PC-9 (cell line): ENCODE data around the gene OSCP1. TPM values are rescaled to one million over a fixed set of nuclear protein-coding genes. Genes with fewer than 3 reads are reported as not detected.

ENCODE experiments used
- BruUV-seq: library from RNA; stranded (reverse); fragments of 400-500 nt; replicated peaks from 2 replicates; lab custom pipeline; 2021; lab: Mats Ljungman, UMichigan
- CTCF ChIA-PET: fragments of 300-600 bp; sonication (Branson Sonifier 250); formaldehyde crosslinking; loops from one replicate; lab custom pipeline; 2022; ENCODE audit warnings: antibody characterized with exemption; lab: Charles Lee
- POLR2A ChIA-PET: fragments of 300-600 bp; sonication (Branson Sonifier 250); formaldehyde crosslinking; loops from one replicate; lab custom pipeline; 2022; ENCODE audit warnings: antibody characterized with exemption; ENCODE audit not compliant: unreplicated experiment; lab: Charles Lee
- DNase-seq, 2 experiments: peaks; one replicate each; pipeline versions ENCODE4 v3.0.0 to v3.0.0-alpha.2; 2015 to 2022; ENCODE audit warnings: mixed read lengths in 1 of 2
- H2AFZ ChIP-seq: fragments of 200-600 bp; sonication (generic); 2 replicates; pipeline ENCODE4 v1.8.1; 2017; ENCODE audit warnings: antibody characterized with exemption
- H3F3A ChIP-seq: fragments of 200-600 bp; sonication (generic); 2 replicates; pipeline ENCODE4 v1.8.1; 2017; ENCODE audit warnings: antibody characterized with exemption, mild to moderate bottlenecking, low read depth; ENCODE audit not compliant: insufficient read depth
- H3K27ac ChIP-seq: fragments of 200-600 bp; sonication (generic); 2 replicates; pipeline ENCODE4 v1.6.1; 2016; ENCODE audit warnings: mixed run types
- H3K27me3 ChIP-seq: fragments of 200-600 bp; sonication (generic); 2 replicates; pipeline ENCODE4 v1.6.1; 2016; ENCODE audit warnings: low read depth, mixed run types; ENCODE audit not compliant: insufficient read depth
- H3K36me3 ChIP-seq: fragments of 200-600 bp; sonication (generic); 2 replicates; pipeline ENCODE4 v1.6.1; 2016; ENCODE audit warnings: low read depth, mixed run types
- H3K4me1 ChIP-seq: fragments of 200-600 bp; sonication (generic); replicated peaks from 2 replicates; pipeline ENCODE4 v1.6.1; 2016; ENCODE audit warnings: mixed run types; ENCODE audit not compliant: insufficient read depth
- H3K4me2 ChIP-seq: fragments of 200-600 bp; sonication (generic); 2 replicates; pipeline ENCODE4 v1.6.1; 2017; ENCODE audit warnings: mixed run types
- H3K4me3 ChIP-seq: fragments of 200-600 bp; sonication (generic); 2 replicates; pipeline ENCODE4 v1.6.1; 2016; ENCODE audit warnings: mixed run types
- H3K79me2 ChIP-seq: fragments of 200-600 bp; sonication (generic); 2 replicates; pipeline ENCODE4 v1.6.1; 2017; ENCODE audit warnings: low read depth, mixed run types
- H3K9me2 ChIP-seq: fragments of 200-600 bp; sonication (generic); 2 replicates; pipeline ENCODE4 v1.8.1; 2017; ENCODE audit warnings: mild to moderate bottlenecking; ENCODE audit not compliant: insufficient read depth
- H3K9me3 ChIP-seq: fragments of 200-600 bp; sonication (generic); 2 replicates; pipeline ENCODE4 v1.8.1; 2016; ENCODE audit warnings: low read depth; ENCODE audit not compliant: insufficient read depth
- H4K20me1 ChIP-seq: fragments of 200-600 bp; sonication (generic); 2 replicates; pipeline ENCODE4 v1.8.1; 2017; ENCODE audit not compliant: insufficient read depth
- CTCF ChIP-seq: fragments of 200-600 bp; sonication (generic); conservative IDR thresholded peaks from 2 replicates; pipeline ENCODE4 v1.6.1; 2017; ENCODE audit warnings: mixed run types, antibody characterized with exemption, mild to moderate bottlenecking, moderate library complexity
- EZH2 ChIP-seq: fragments of 200-600 bp; sonication (generic); IDR thresholded peaks from 2 replicates; pipeline ENCODE4 v1.8.0; 2017; ENCODE audit warnings: antibody characterized with exemption, low read depth
- intact Hi-C: fragments of 100-400 bp; cut with micrococcal nuclease; formaldehyde crosslinking; loops from one replicate; pipeline ENCODE4 v1.10.0; 2022; ENCODE audit not compliant: unreplicated experiment
- total RNA-seq: library from RNA; stranded (reverse); gene quantifications from 2 replicates; pipeline ENCODE4 v1.2.3, GENCODE V29; 2021

OSCP1 gene
- total RNA-seq, 1 experiment from 2014 or later = 25.7 TPM

- no peak overlapping the region for H3K4me3 ChIP-seq
- no peak overlapping the region for H3K27ac ChIP-seq
- no peaks in the 10 kb centered on the region for H4K20me1 ChIP-seq
- peaks cover 25% of the 10 kb centered on the region; the same call in 1 of the 2 replicates for H3F3A ChIP-seq
- DNase-seq = no peak
- no peak for TF ChIP-seq EZH2
- no peak for TF ChIP-seq CTCF
- peaks cover 11% of the 10 kb centered on the region; the same call in 1 of the 2 replicates for H3K4me1 ChIP-seq
- H3K36me3 ChIP-seq = peaks cover 38% of the 10 kb centered on the region
- H2AFZ ChIP-seq = no peak overlapping the region
- ChIA-PET CTCF (interaction anchor here (0.7 kb wide), 1 partner anchor 41 kb away, joined by 5 read pairs; no protein-coding TSS in a partner anchor), POLR2A (no interaction called here)
- intact Hi-C loops = no loop called here
- H3K27me3 ChIP-seq = no peaks in the 10 kb centered on the region
- H3K4me2 ChIP-seq = no peak overlapping the region
- H3K79me2 ChIP-seq = peaks cover 20% of the 10 kb centered on the region
- no peaks in the 10 kb centered on the region for H3K9me3 ChIP-seq
- no peaks in the 10 kb centered on the region for H3K9me2 ChIP-seq
- BruUV-seq = no TSS peak
These were observed 8.7 kb upstream of the OSCP1 start for GRCh38 chr1:36458910-36459309.

GRCh38 chr1:36457691-36458090 lies 7.4 kb upstream of the OSCP1 start:
- Histone ChIP-seq H3K79me2 (peaks cover 7% of the 10 kb centered on the region), H3K4me1 (peaks cover 3% of the 10 kb centered on the region; the same call in 1 of the 2 replicates), H3K4me2 (no peak overlapping the region), H3K27ac (no peak overlapping the region), H3K9me2 (no peaks in the 10 kb centered on the region), H3K36me3 (peaks cover 38% of the 10 kb centered on the region), H3K27me3 (no peaks in the 10 kb centered on the region), H3K9me3 (no peaks in the 10 kb centered on the region), H3F3A (peaks cover 28% of the 10 kb centered on the region; the same call in 1 of the 2 replicates), H4K20me1 (no peaks in the 10 kb centered on the region), H2AFZ (no peak overlapping the region), H3K4me3 (no peak overlapping the region)
- ChIA-PET CTCF (no interaction called here), POLR2A (no interaction called here)
- DNase-seq = no peak
- intact Hi-C loops = no loop called here
- no TSS peak for BruUV-seq
- TF ChIP-seq EZH2 = no peak
- TF ChIP-seq CTCF = no peak

GRCh38 chr1:36456391-36456928 lies 6.2 kb upstream of the OSCP1 start:
- DNase-seq = no peak
- H3K9me2 ChIP-seq = no peaks in the 10 kb centered on the region
- peaks cover 29% of the 10 kb centered on the region; the same call in 1 of the 2 replicates for H3F3A ChIP-seq
- intact Hi-C loops = no loop called here
- H4K20me1 ChIP-seq = no peaks in the 10 kb centered on the region
- H3K79me2 ChIP-seq = no peaks in the 10 kb centered on the region
- ChIA-PET POLR2A (no interaction called here), CTCF (no interaction called here)
- H3K4me2 ChIP-seq = no peak overlapping the region
- BruUV-seq = no TSS peak
- H3K9me3 ChIP-seq = no peaks in the 10 kb centered on the region
- H3K4me3 ChIP-seq = no peak overlapping the region
- H3K27me3 ChIP-seq = no peaks in the 10 kb centered on the region
- H3K36me3 ChIP-seq = peaks cover 28% of the 10 kb centered on the region
- no peaks in the 10 kb centered on the region for H3K4me1 ChIP-seq
- TF ChIP-seq CTCF (no peak), EZH2 (no peak)
- no peak overlapping the region for H2AFZ ChIP-seq
- H3K27ac ChIP-seq = no peak overlapping the region
